Duodenal mucosa (tissue), 2 donors: Measurements from ENCODE around the gene ITPR2.

Experiments
- H3K27ac ChIP-seq: one replicate; pipeline ENCODE4 v1.7.0; 2013; ENCODE audit warnings: low read depth, low read length
- H3K27me3 ChIP-seq, 2 donors: one replicate each; pipeline ENCODE4 v1.7.0; 2013; ENCODE audit warnings: low read length in 2 of 2, control low read depth in 1 of 2; ENCODE audit not compliant: insufficient read depth in 2 of 2, control insufficient read depth in 1 of 2
- H3K36me3 ChIP-seq, 2 donors: one replicate each; pipeline ENCODE4 v1.7.0; 2013; ENCODE audit warnings: low read length in 2 of 2, control low read depth in 1 of 2; ENCODE audit not compliant: insufficient read depth in 2 of 2, control insufficient read depth in 1 of 2
- H3K4me1 ChIP-seq, 2 donors: one replicate each; pipeline ENCODE4 v1.7.0; 2013; ENCODE audit warnings: low read length in 2 of 2, control low read depth in 1 of 2; ENCODE audit not compliant: insufficient read depth in 2 of 2, control insufficient read depth in 1 of 2
- H3K4me3 ChIP-seq, 2 donors: one replicate each; pipeline ENCODE4 v1.7.0; 2013; ENCODE audit warnings: low read length in 2 of 2, low read depth in 1 of 2
- H3K9ac ChIP-seq, 2 donors: one replicate each; pipeline ENCODE4 v1.7.0; 2013; ENCODE audit warnings: low read length in 2 of 2, low read depth in 1 of 2
- H3K9me3 ChIP-seq, 2 donors: one replicate each; pipeline ENCODE4 v1.7.0; 2013; ENCODE audit warnings: low read length in 2 of 2, control low read depth in 1 of 2; ENCODE audit not compliant: control insufficient read depth in 1 of 2

Gene ITPR2

GRCh38 chr12:26696613-26697092, 136.3 kb downstream of the ITPR2 start:
- Histone ChIP-seq H3K4me1 (no peaks in the 10 kb centered on the region), H3K9ac (no peak overlapping the region), H3K9me3 (no peaks in the 10 kb centered on the region), H3K36me3 (peaks cover 0 to 17% of the 10 kb centered on the region in 2 donors), H3K4me3 (no peak overlapping the region), H3K27ac (no peak overlapping the region), H3K27me3 (no peaks in the 10 kb centered on the region)

DNA sequence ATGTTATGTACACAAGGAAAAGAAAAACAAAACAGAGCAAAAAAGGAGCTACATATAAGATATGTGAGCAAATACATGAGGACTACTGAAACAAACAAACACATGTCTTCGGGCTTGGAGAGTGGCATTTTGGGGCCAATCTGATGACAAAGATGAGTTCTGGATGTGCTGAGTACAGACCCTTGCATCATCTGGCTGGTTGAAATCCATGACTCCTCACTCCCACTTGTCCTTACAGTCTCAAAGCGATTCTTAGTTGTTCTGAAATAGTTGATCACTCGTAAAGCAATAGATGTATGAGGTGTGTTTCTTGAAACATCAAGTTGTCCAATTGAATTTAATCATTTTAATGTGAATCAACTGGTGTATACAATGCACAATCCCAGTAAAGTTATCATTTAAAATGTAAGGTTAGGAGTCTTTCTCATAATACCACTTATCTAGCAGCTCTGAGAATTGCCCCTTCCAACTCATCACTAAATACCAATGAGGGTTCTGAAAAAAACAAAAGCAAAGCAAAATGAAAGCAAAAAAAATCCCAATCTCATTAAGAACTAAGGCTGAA, 136.9 kb downstream of the ITPR2 start:
- Histone ChIP-seq H3K27ac (no peak overlapping the region), H3K9ac (no peak overlapping the region), H3K4me1 (no peaks in the 10 kb centered on the region), H3K4me3 (no peak overlapping the region), H3K27me3 (no peaks in the 10 kb centered on the region), H3K9me3 (no peaks in the 10 kb centered on the region), H3K36me3 (peaks cover 0 to 20% of the 10 kb centered on the region in 2 donors)

DNA sequence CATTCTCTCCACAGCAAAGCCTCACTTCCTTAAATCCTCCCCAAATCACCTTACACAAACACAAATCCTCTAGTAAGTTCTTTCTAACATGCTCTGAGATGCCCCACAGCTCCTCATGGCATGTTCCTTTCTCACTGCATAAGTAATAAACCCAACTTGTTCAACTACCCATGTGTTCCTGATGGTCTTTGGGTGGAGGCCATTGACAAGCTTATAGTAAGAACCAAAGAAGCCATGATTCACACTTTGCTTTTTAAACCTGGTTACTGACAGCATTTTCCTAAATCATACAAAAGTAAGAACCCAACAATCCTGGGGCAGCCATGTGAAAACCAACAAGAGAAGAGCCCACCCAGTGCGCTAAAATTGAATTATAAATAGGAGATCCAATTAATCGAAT, 138.6 kb downstream of the ITPR2 start:
- Histone ChIP-seq H3K4me3 (no peak overlapping the region), H3K36me3 (peaks cover 0 to 23% of the 10 kb centered on the region in 2 donors), H3K9ac (no peak overlapping the region), H3K27me3 (no peaks in the 10 kb centered on the region), H3K4me1 (no peaks in the 10 kb centered on the region), H3K9me3 (no peaks in the 10 kb centered on the region), H3K27ac (no peak overlapping the region)

- peaks cover 0 to 23% of the 10 kb centered on the region in 2 donors for H3K36me3 ChIP-seq
- no peaks in the 10 kb centered on the region for H3K9me3 ChIP-seq
- no peaks in the 10 kb centered on the region for H3K27me3 ChIP-seq
- H3K4me1 ChIP-seq = no peaks in the 10 kb centered on the region
- no peak overlapping the region for H3K27ac ChIP-seq
- H3K9ac ChIP-seq = no peak overlapping the region
- H3K4me3 ChIP-seq = no peak overlapping the region
Observed at GRCh38 chr12:26692407-26692806, 140.6 kb downstream of the ITPR2 start.

DNA sequence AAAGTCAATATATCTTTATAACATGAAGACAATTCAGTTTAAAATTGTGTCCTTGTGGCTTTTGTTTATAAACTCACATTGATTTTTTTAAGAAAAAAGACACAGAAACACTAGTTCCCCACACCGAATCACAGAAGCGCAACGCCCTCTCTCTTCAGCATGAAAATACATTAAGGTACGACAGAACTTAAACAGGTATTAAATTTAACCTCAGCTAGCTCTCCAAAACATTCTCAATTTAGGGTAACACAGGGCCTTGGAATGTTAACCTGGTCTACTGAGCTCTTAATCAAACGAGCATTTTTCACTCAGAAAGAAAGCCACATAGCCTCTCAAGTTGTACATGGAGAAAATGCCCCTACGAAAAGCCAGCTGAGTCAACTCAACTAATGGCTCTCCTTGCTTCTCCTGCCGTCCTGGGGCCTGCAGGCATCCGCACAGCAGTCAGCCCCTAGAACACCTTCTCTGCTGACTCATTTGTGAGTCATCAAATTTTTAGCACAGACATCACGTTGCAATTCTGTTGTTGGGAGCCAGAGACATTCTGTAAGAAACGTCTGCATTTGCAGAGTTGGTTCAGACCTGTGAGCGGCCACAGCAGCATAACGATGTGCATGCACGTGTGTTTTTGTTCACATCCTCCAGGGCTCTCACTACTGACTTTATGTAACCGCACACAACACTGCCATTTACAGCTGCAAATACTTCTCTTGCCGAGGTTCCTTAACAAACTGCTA, 141.6 kb downstream of the ITPR2 start:
- Histone ChIP-seq H3K9me3 (no peaks in the 10 kb centered on the region), H3K4me1 (no peaks in the 10 kb centered on the region), H3K4me3 (no peak overlapping the region), H3K27ac (no peak overlapping the region), H3K36me3 (peaks cover 0 to 18% of the 10 kb centered on the region in 2 donors), H3K27me3 (no peaks in the 10 kb centered on the region), H3K9ac (no peak overlapping the region)

GRCh38 chr12:26690601-26691000, 142.4 kb downstream of the ITPR2 start:
- no peak overlapping the region for H3K27ac ChIP-seq
- H3K9me3 ChIP-seq = no peaks in the 10 kb centered on the region
- H3K4me3 ChIP-seq = no peak overlapping the region
- H3K9ac ChIP-seq = no peak overlapping the region
- H3K4me1 ChIP-seq = no peaks in the 10 kb centered on the region
- H3K36me3 ChIP-seq = peaks cover 0 to 14% of the 10 kb centered on the region in 2 donors
- H3K27me3 ChIP-seq = no peaks in the 10 kb centered on the region

- no peaks in the 10 kb centered on the region for H3K4me1 ChIP-seq
- peaks cover 4 to 16% of the 10 kb centered on the region in 2 donors for H3K36me3 ChIP-seq
- no peaks in the 10 kb centered on the region for H3K9me3 ChIP-seq
- no peak overlapping the region for H3K27ac ChIP-seq
- H3K9ac ChIP-seq = no peak overlapping the region
- no peaks in the 10 kb centered on the region for H3K27me3 ChIP-seq
- H3K4me3 ChIP-seq = no peak overlapping the region
Observed at GRCh38 chr12:26689281-26689841, 143.6 kb downstream of the ITPR2 start.

DNA sequence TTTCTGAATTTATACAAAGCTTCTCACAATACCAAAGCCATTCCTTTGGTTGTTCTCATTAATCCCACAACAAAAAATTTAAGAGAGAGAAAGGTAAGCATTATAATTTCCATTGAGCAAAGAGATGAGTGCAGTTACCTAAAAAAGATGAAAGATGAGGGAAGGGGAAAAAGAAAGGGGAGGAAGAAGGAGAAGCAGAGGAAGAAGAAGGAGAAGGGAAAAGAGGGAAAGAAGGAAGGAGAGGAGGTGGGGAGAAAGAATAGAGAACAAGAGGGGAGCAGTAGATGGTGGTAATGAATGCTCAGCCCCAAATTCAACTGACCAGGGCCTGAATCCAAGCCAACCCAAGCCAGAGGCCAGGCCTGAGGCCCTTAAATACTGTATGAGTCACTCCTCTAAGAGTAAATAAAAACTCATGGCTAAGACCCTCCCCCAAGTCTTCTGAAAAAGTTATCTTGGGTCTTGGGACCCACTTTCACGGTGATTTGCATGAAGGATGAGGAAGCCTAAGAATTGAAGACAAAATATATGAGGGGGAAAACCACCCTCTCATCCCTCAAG, 144.6 kb downstream of the ITPR2 start:
- Histone ChIP-seq H3K27me3 (no peaks in the 10 kb centered on the region), H3K4me3 (no peak overlapping the region), H3K4me1 (no peaks in the 10 kb centered on the region), H3K9ac (no peak overlapping the region), H3K36me3 (peaks cover 11 to 19% of the 10 kb centered on the region in 2 donors), H3K27ac (no peak overlapping the region), H3K9me3 (peaks cover 1 to 6% of the 10 kb centered on the region in 2 donors)

DNA sequence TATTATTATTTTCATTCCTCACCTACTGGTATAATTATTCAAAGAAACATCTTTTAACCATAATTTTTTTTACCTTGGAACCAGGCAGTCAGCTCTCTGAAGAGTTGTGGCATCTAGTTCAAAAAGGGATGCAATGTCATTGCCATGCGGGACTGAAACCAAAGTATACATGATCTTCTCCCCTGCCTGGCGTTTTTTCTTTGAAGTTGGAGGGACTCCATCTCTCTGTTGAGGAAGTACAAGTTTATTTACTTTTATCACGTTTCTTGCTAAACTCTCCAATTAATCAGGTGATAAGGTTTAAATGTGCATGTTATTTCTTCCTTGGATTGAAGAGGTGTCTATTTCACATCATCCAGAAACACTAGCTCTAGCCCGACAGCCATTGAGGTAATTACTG, 146.6 kb downstream of the ITPR2 start:
- H3K27ac ChIP-seq = no peak overlapping the region
- no peaks in the 10 kb centered on the region for H3K4me1 ChIP-seq
- H3K27me3 ChIP-seq = no peaks in the 10 kb centered on the region
- peaks cover 17 to 31% of the 10 kb centered on the region in 2 donors for H3K36me3 ChIP-seq
- no peak overlapping the region for H3K9ac ChIP-seq
- H3K4me3 ChIP-seq = no peak overlapping the region
- H3K9me3 ChIP-seq = peaks cover 3 to 11% of the 10 kb centered on the region in 2 donors

DNA sequence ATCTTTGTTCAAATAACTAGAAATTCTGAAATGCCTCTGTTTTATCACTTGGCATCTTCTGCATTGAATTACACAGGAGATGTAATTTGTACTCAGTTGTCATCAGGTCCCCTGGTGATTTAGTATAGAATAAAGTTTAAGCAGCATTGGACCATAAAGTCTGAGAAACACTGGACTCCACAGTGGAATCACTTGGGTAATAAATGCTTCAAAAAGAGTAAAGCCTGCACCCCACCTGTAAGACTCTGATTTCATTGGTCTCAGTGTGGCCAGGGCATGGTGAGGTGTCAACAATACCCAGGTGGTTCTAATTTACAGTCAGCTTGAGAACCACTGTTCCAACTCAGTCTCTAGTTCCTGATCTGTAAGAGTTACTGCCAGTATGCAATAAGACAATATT, 148.9 kb downstream of the ITPR2 start:
- H3K27me3 ChIP-seq = no peaks in the 10 kb centered on the region
- H3K27ac ChIP-seq = no peak overlapping the region
- H3K4me3 ChIP-seq = no peak overlapping the region
- H3K9ac ChIP-seq = no peak overlapping the region
- no peaks in the 10 kb centered on the region for H3K4me1 ChIP-seq
- peaks cover 3 to 11% of the 10 kb centered on the region in 2 donors for H3K9me3 ChIP-seq
- peaks cover 22 to 28% of the 10 kb centered on the region in 2 donors for H3K36me3 ChIP-seq
